ENCODE measurements around the gene MKRN2.
"Not testable (repeated sequence)": the region's sequence is repeated elsewhere in the genome, so short reads cannot be mapped to it uniquely, and the experiment has no call there.

MKRN2 gene

DNA sequence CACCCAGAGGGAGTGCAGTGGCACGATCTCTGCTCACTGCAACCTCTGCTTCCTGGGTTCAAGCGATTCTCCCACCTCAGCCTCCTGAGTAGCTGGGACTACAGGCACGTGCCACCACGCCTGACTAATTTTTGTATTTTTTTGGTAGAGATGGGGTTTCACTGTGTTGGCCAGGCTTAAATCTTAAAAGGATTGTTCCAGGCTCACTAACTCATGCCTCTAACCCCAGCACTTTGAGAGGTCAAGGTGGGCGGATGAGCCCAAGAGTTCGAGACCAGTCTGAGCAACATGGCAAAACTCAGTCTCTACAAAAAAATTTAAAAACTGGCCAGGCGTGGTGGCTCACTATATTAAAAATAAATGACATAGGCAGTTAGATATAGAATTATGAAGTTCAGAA, 74.0 kb downstream of the MKRN2 start:
- not testable (repeated sequence) for DNase-seq (ENCODE audit: low spot score)

DNA sequence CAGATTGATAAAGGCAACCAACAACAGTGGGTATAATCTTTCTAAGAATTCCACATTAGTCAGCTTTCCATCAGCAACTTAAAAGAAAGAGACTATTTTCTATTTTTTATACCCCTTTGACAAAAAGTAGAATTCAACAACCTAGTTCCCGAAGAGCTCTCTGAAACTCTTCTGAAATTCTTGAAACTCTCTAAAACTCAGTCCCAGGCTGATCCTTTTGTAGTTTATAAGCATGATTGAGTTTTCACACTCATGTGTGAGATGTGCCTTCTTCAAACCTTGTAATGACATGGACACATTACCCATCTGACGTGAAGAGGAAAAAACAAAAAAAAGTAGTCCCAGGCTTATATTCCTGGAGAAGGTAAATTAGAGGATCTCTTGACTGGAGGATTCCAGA, 75.6 kb downstream of the MKRN2 start:
- DNase-seq (ENCODE audit: low spot score): no peak

DNA sequence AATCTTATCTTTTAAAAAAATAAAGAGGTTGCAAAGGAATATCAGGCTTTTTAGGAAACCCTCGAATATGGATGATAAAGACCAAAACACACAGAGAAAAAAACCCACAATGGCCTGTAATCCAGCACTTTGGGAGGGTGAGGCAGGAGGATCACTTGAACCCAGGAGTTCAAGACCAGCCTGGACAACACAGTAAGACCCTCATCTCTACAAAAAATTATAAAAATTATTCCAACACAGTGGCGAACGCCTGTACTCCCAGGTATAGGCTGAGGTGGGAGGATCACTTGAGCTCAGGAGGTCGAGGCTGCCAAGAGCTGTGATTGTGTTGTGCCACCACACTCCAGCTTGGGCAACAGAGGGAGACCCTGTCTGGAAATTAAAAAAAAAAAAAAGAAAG, 76.2 kb downstream of the MKRN2 start:
- no peak for DNase-seq (ENCODE audit: low spot score)
